HG02938 (cell line): ENCODE data around the gene MYH8.

Source experiments
- ATAC-seq: cut with Tn5 transposase; IDR thresholded peaks from one replicate; pipeline ENCODE4 v1.9.1; 2021; ENCODE audit warnings: mild to moderate bottlenecking, moderate library complexity; ENCODE audit not compliant: unreplicated experiment

The MYH8 gene

GRCh38 chr17:10421900-10422542, at the start of gene MYH8:
Gene MYH8, minus strand, starts transcription at chr17:10421950. Its CDS starts 1,723 bp downstream, at chr17:10420227.
- ATAC-seq, result no peak

DNA sequence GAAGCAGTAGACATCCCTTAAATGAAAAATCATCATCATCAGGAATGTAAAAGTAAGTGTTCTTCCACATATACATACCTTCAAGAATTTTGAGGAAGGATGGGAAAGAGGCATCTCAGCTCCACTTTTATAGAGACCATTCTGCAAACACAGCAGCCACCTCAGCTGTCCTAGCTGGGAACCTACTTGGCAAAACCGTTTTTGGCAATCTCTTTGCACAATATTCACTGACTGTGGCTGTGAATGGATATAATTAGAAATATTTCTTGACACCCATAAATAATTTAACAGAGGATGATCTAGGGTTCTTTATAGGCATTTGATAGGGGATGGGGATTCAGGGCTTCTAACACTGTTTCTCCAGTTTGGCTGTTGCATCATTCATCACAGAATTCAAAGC, 47.7 kb upstream of the MYH8 start, which contains the start of gene MYH4:
Gene MYH4, minus strand, starts transcription at position 101 of the 400 bp plus-strand sequence. CDS start 2,814 bp downstream, outside the sequence.
- no peak for ATAC-seq

GRCh38 chr17:10463402-10463801, 41.7 kb upstream of the MYH8 start:
- no peak for ATAC-seq

GRCh38 chr17:10460062-10460461, 38.3 kb upstream of the MYH8 start:
- no peak for ATAC-seq

- no peak for ATAC-seq
These were observed 37.0 kb upstream of the MYH8 start for GRCh38 chr17:10458701-10459100.

DNA sequence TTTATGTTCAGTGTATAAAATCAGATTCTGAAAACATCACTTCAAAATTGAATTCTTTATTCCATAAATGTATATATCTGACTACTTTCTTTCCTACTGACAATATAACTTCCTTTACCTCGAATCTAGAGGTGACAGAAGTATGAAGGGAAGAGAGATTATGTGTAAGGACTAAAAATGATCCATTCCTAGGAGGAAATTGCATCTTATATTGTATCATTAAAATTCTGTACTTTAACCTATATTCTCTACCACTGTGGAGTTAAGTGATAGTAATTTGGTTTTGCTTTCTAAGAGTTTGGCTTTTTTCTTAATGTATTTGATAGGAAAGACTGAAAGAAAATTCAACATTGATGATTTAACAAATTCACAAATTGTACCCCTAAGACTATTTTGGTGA, 36.2 kb upstream of the MYH8 start:
- ATAC-seq, result no peak

GRCh38 chr17:10447026-10447931, 25.5 kb upstream of the MYH8 start:
- no peak for ATAC-seq

- ATAC-seq, result no peak
These were observed 18.1 kb upstream of the MYH8 start for GRCh38 chr17:10439816-10440215.

GRCh38 chr17:10435096-10435495, 13.3 kb upstream of the MYH8 start:
- ATAC-seq, result no peak

GRCh38 chr17:10429421-10430045, 7.8 kb upstream of the MYH8 start:
- ATAC-seq, result no peak

DNA sequence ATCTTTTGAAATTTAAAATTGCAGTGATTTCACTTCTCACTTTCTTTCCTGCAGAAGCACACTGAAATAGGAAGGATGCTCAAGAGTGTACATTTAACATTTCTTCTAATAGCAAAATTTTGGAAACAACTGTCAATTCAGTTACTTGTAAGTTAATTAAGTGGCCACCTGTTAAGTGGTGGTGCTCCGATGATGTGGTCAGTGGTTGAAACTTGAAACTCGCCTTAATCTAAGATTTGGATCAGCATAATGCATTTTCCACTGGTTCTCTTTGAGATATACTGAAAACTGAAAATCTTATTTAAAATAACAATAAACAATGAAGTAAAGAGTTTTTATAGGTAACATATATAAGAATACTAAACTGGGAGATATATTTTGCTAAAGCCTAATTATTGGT, 7.0 kb upstream of the MYH8 start:
- ATAC-seq, result no peak

GRCh38 chr17:10421211-10421610, 539 bp downstream of the MYH8 start:
- no peak for ATAC-seq

DNA sequence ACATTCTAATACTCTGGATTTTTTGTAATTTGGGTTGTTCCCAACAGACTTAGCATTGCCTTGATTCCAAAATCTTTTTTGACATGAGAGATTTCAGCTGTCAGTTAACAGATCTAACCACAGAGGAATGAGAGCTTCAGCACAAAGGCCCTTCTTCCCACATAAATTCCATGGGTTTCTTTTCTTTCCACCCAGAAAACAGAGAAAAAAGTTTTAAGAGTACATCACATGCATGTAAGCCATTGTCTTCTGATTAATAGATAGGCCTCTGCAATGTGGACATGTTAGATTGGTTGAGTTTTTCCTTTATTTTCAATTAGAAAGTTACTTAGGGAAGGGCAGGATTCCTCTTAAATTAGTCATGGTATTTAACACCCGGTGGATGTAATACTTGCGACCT, 939 bp downstream of the MYH8 start:
- ATAC-seq, result no peak

DNA sequence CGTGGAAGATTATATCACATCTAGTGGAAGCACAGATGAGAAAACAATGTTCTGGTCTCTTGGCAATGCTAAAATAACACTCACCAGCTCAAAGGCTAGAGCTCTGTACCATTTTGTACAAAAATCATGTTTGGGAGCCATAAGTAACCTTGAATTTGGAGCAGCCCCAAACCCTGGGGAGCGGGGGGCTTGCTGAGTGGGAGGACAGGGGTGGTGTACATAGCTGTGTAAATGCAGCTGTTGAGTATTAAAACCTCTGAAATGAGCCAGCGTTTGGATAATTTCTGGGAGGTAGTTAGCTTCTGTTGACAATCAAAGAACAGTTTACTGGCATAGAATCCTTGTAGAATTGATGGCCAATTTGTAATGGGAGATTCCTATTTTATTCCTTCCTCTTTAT, 4.3 kb downstream of the MYH8 start:
- no peak for ATAC-seq

- no peak for ATAC-seq
These were observed 6.6 kb downstream of the MYH8 start for GRCh38 chr17:10415161-10415560.

- no peak for ATAC-seq
These were observed 18.2 kb downstream of the MYH8 start for GRCh38 chr17:10403589-10403988.

- no peak for ATAC-seq
These were observed 23.4 kb downstream of the MYH8 start for GRCh38 chr17:10398352-10398751.

GRCh38 chr17:10396524-10397163, 25.1 kb downstream of the MYH8 start:
- ATAC-seq, result no peak

GRCh38 chr17:10394201-10394887, 27.4 kb downstream of the MYH8 start:
- no peak for ATAC-seq

DNA sequence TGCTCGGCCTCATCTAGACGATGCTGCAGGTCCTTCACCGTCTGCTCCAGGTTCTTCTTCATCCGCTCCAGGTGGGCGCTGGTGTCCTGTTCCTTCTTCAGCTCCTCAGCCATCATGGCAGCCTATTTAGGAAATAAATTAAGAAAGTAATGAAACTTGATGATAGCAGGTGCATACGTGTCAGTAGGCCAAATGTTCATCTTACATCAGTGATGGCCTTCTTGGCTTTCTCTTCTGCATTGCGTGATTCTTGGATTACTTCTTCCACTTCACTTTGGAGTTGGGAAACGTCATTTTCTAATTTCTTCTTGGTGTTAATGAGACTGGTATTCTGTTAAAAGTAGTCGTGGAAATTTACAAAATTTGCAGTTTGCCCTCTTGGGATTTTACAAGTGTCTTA, 28.9 kb downstream of the MYH8 start:
- ATAC-seq, result no peak

DNA sequence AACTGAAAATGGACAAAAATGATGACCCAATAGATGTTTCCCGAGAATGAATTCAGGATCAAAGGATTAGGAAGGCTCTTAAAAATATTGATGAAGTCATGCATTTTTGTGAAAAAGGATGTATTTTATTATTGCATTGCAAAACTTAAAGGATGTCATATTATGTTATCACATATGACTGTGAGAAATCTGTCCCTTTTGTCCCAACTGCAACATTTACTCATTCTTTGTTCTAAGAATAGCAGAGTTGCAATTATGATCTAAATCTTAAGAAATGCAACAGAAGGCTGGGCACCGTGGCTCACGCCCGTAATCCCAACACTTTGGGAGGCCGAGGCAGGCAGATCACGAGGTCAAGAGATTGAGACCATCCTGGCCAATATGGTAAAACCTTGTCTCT, 35.9 kb downstream of the MYH8 start:
- ATAC-seq, result no peak
